SK-N-SH (cell line): Measurements from ENCODE around the gene DAB2IP. TPM values are rescaled to one million over a fixed set of nuclear protein-coding genes. Genes with fewer than 3 reads are reported as not detected.

Experiments
- CTCF ChIA-PET: fragments of 300-600, 350-600 bp; formaldehyde crosslinking; extraction: SDS; loops from one replicate; lab custom pipeline; 2021; lab: Yijun Ruan, JAX
- POLR2A ChIA-PET: fragments of 350-600 bp; sonication (Branson Sonifier 250); formaldehyde crosslinking; extraction: SDS; loops from one replicate; lab custom pipeline; 2020; ENCODE audit warnings: antibody characterized with exemption, inconsistent platforms; lab: Yijun Ruan, JAX
- DNase-seq: peaks from one replicate; pipeline ENCODE4 v3.0.0; 2012
- H2AFZ ChIP-seq: fragments of 200-600 bp; sonication (generic); 2 replicates; pipeline ENCODE4 v1.8.1; 2016; ENCODE audit warnings: antibody characterized with exemption, mild to moderate bottlenecking, low read depth
- H3F3A ChIP-seq: fragments of 200-600 bp; sonication (generic); replicated peaks from 2 replicates; pipeline ENCODE3; 2016; ENCODE audit warnings: antibody characterized with exemption, mild to moderate bottlenecking; ENCODE audit not compliant: insufficient read depth
- H3K27ac ChIP-seq, 2 experiments: fragments of 200-500 bp in 1 of 2; fragments of 200-600 bp in 1 of 2; sonication (Bioruptor generic) in 1 of 2; sonication (generic), shearing (Covaris generic) in 1 of 2; 2 replicates each; pipeline versions ENCODE4 v1.5.1 to v1.6.1; 2014 to 2016; ENCODE audit warnings: low read depth in 2 of 2, inconsistent platforms in 1 of 2, low read length in 1 of 2, mild to moderate bottlenecking in 1 of 2, mixed read lengths in 1 of 2
- H3K27me3 ChIP-seq: fragments of 200-600 bp; sonication (generic), shearing (Covaris generic); 2 replicates; pipeline ENCODE4 v1.6.1; 2016; ENCODE audit warnings: mixed run types; ENCODE audit not compliant: insufficient read depth
- H3K36me3 ChIP-seq, 2 experiments: fragments of 200-500 bp in 1 of 2; fragments of 200-600 bp in 1 of 2; sonication (Bioruptor generic) in 1 of 2; sonication (generic) in 1 of 2; replicated peaks in 1 of 2; 2 replicates each; pipeline versions ENCODE3 to v1.5.1; 2014 to 2016; ENCODE audit warnings: low read length in 1 of 2, mild to moderate bottlenecking in 1 of 2; ENCODE audit not compliant: insufficient read depth in 2 of 2, control insufficient read depth in 1 of 2
- H3K4me1 ChIP-seq, 2 experiments: fragments of 200-500 bp in 1 of 2; fragments of 200-600 bp in 1 of 2; sonication (Bioruptor generic) in 1 of 2; sonication (generic), shearing (Covaris generic) in 1 of 2; 2 replicates each; pipeline versions ENCODE4 v1.5.1 to v1.6.1; 2014 to 2016; ENCODE audit warnings: low read depth in 1 of 2, low read length in 1 of 2, mixed run types in 1 of 2; ENCODE audit not compliant: insufficient read depth in 2 of 2, control insufficient read depth in 1 of 2
- H3K4me2 ChIP-seq: fragments of 200-600 bp; sonication (generic), shearing (Covaris generic); 2 replicates; pipeline ENCODE4 v1.6.1; 2017; ENCODE audit warnings: mixed run types
- H3K4me3 ChIP-seq, 2 experiments: fragments of 200-500 bp in 1 of 2; fragments of 200-600 bp in 1 of 2; sonication (Bioruptor generic) in 1 of 2; sonication (generic), shearing (Covaris generic) in 1 of 2; 2 replicates each; pipeline versions ENCODE4 v1.5.1 to v1.8.1; 2014 to 2016; ENCODE audit warnings: low read depth in 2 of 2, inconsistent platforms in 1 of 2, low read length in 1 of 2, mild to moderate bottlenecking in 1 of 2, mixed read lengths in 1 of 2, moderate library complexity in 1 of 2
- H3K79me2 ChIP-seq: fragments of 200-600 bp; sonication (generic); 2 replicates; pipeline ENCODE4 v1.8.1; 2017; ENCODE audit warnings: mild to moderate bottlenecking; ENCODE audit not compliant: insufficient read depth
- H3K9ac ChIP-seq: fragments of 200-600 bp; sonication (generic); 2 replicates; pipeline ENCODE4 v1.6.1; 2017; ENCODE audit warnings: mixed run types
- H3K9me2 ChIP-seq: fragments of 200-600 bp; sonication (generic); 2 replicates; pipeline ENCODE4 v1.6.1; 2017; ENCODE audit warnings: mixed run types
- H3K9me3 ChIP-seq: fragments of 200-600 bp; sonication (generic); 2 replicates; pipeline ENCODE4 v1.6.1; 2017; ENCODE audit warnings: mixed run types, mild to moderate bottlenecking, moderate library complexity
- H4K20me1 ChIP-seq: fragments of 200-600 bp; sonication (generic); 2 replicates; pipeline ENCODE4 v1.6.1; 2017; ENCODE audit warnings: mild to moderate bottlenecking, mixed run types; ENCODE audit not compliant: insufficient read depth
- FOXM1 ChIP-seq: IDR thresholded peaks from 2 replicates; pipeline ENCODE4 v1.4.0; 2012; ENCODE audit warnings: low read depth, mild to moderate bottlenecking
- GABPA ChIP-seq: IDR thresholded peaks from 2 replicates; pipeline ENCODE4 v1.4.0; 2012; ENCODE audit warnings: low read depth, mild to moderate bottlenecking
- NFIC ChIP-seq: IDR thresholded peaks from 2 replicates; pipeline ENCODE4 v1.4.0; 2012; ENCODE audit warnings: borderline replicate concordance
- RCOR1 ChIP-seq: fragments of 150-350 bp; IDR thresholded peaks from 2 replicates; pipeline ENCODE4 v1.6.1; 2017; ENCODE audit warnings: antibody characterized with exemption, low read length
- REST ChIP-seq: IDR thresholded peaks from 2 replicates; pipeline ENCODE4 v1.6.1; 2012; ENCODE audit warnings: mild to moderate bottlenecking, low read depth, low read length, moderate library complexity
- RFX5 ChIP-seq: IDR thresholded peaks from 2 replicates; pipeline ENCODE4 v1.6.1; 2012; ENCODE audit warnings: mild to moderate bottlenecking, improper control_type of control experiment, low read length
- SIN3A ChIP-seq: IDR thresholded peaks from 2 replicates; pipeline ENCODE4 v1.6.1; 2012; ENCODE audit warnings: low read depth, mild to moderate bottlenecking, low read length, moderate library complexity, borderline replicate concordance
- TEAD4 ChIP-seq: IDR thresholded peaks from 2 replicates; pipeline ENCODE4 v1.4.0; 2012; ENCODE audit warnings: mild to moderate bottlenecking, borderline replicate concordance; ENCODE audit not compliant: insufficient read depth
- USF2 ChIP-seq: fragments of 150-350 bp; IDR thresholded peaks from 2 replicates; pipeline ENCODE4 v1.6.1; 2017; ENCODE audit warnings: antibody characterized with exemption, low read length, low read depth, borderline replicate concordance
- WGBS: methylation state at CpG from one replicate; pipeline ENCODE4 v1.1.6; 2017; ENCODE audit warnings: low lambda C conversion rate; 5-methylcytosine and 5-hydroxymethylcytosine counted together
- polyA plus RNA-seq, 3 experiments: library from polyadenylated mRNA; depleted of rRNA; stranded (reverse); fragments of >200 nt; gene quantifications; 2 replicates each; pipeline ENCODE4 v1.2.3, GENCODE V29; 2012
- TF ChIP-seq, protein P1 (sequence below): IDR thresholded peaks from 2 replicates; pipeline ENCODE4 v1.4.0; 2012; ENCODE audit warnings: low read depth, borderline replicate concordance

The DAB2IP gene
- polyA plus RNA-seq, 1 of the 3 experiments (the other 2 are of a cell fraction): 21.4 TPM

GRCh38 chr9:121759996-121760395 lies 108.6 kb downstream of the DAB2IP start (continued):
- TF ChIP-seq USF2 (no peak), FOXM1 (no peak), TEAD4 (no peak), GABPA (no peak), NFIC (no peak)

DNA sequence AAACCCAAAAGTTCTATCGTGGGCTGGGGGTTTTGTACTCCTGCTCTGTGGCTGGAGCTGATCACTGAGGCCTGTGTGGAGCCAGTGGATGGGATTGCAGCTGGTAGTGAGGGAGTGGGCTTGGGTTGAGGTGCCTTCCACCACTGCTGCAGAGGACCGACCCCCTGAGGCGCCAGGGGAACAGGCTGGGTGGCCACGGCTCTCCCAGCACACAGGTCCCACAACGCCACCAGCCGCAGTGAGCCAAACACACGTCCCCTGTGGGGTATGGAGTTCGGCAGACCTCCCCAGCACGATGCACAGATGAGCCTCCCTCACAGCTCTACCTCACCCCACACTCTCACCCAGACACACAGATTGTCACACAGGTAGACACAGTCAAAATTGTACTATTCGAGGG lies 109.1 kb downstream of the DAB2IP start:
- Histone ChIP-seq H3K4me1 (peaks cover 8 to 10% of the 10 kb centered on the region in 2 experiments; a peak in 3 of 4 replicates), H3F3A (no peaks in the 10 kb centered on the region), H3K36me3 (peaks cover 0 to 50% of the 10 kb centered on the region in 2 experiments), H3K9me2 (no peaks in the 10 kb centered on the region), H3K27ac (no peak overlapping the region), H3K9me3 (no peaks in the 10 kb centered on the region), H3K4me2 (no peak overlapping the region), H3K27me3 (no peaks in the 10 kb centered on the region), H2AFZ (no peak overlapping the region), H3K9ac (no peak overlapping the region), H3K4me3 (no peak overlapping the region), H4K20me1 (peaks cover 9% of the 10 kb centered on the region; the same call in 1 of the 2 replicates), H3K79me2 (peaks cover 2% of the 10 kb centered on the region; the same call in 1 of the 2 replicates)
- DNase-seq: no peak
- WGBS: 83% methylated on average over 6 of the region's 10 CpGs
- CTCF ChIA-PET: no interaction called here
- POLR2A ChIA-PET: no interaction called here
- TF ChIP-seq, protein P1, sequence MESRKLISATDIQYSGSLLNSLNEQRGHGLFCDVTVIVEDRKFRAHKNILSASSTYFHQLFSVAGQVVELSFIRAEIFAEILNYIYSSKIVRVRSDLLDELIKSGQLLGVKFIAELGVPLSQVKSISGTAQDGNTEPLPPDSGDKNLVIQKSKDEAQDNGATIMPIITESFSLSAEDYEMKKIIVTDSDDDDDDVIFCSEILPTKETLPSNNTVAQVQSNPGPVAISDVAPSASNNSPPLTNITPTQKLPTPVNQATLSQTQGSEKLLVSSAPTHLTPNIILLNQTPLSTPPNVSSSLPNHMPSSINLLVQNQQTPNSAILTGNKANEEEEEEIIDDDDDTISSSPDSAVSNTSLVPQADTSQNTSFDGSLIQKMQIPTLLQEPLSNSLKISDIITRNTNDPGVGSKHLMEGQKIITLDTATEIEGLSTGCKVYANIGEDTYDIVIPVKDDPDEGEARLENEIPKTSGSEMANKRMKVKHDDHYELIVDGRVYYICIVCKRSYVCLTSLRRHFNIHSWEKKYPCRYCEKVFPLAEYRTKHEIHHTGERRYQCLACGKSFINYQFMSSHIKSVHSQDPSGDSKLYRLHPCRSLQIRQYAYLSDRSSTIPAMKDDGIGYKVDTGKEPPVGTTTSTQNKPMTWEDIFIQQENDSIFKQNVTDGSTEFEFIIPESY: no peak
- no peak for TF ChIP-seq SIN3A
- no peak for TF ChIP-seq REST
- no peak for TF ChIP-seq RCOR1
- no peak for TF ChIP-seq TEAD4
- TF ChIP-seq RFX5: no peak
